Measurements from ENCODE around the gene FBN1.

The FBN1 gene

DNA sequence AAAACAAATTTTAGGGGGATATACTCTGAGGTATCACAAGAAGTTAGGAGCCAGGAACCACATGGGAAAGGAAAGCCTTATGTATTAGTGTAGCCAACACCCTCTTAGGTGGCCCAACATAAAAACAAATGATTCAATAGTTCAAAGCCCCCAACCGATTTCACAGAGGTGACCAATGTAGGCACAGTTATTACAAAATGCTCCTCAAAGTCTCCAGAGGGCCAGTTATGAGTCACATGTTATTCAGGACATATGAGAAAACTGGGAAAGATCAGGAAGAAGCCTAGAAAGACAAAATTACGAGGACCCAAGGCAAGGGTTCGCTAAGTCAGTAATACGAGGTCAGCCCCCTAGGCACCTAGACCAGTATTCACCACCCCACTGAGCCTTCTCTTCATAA lies 29.9 kb upstream of the FBN1 start:
- 94 to 95% methylated on average over 3 to 4 of the region's 4 CpGs for WGBS, 2 experiments (ENCODE audit: insufficient coverage in 2 of 2)
- Histone ChIP-seq H3K4me1 (ENCODE audit: control insufficient read depth, insufficient read depth, low read length, poor library complexity, severe bottlenecking) (no peaks in the 10 kb centered on the region), H3K27ac (ENCODE audit: low read depth, low read length, severe bottlenecking) (no peak overlapping the region), H3K9me3 (ENCODE audit: control insufficient read depth, low read length) (no peaks in the 10 kb centered on the region), H3K4me3 (ENCODE audit: extremely low read depth, insufficient read depth, low read length, poor library complexity, severe bottlenecking) (no peak overlapping the region), H3K36me3 (ENCODE audit: control insufficient read depth, insufficient read depth, low read length) (no peaks in the 10 kb centered on the region)

DNA sequence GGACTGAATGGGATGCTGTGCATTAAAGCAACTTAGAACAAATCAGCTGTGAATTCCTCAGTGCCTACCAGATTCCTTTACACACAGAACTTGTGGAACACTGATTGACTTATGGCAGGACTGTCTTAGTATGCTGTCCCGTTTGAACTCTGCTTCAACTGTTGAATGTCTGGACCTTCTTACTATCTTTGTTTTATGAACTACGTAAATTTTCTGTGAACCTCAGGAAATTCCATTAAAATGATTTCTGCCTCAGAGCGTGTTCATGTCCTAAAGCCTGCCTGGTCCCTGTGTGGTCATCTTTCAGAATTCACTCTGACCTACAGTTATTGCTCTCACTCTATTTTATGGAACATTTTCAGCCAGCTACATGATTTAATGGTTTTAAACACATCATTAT lies 29.4 kb upstream of the FBN1 start:
- H3K4me1 ChIP-seq (ENCODE audit: control insufficient read depth, insufficient read depth, low read length, poor library complexity, severe bottlenecking): no peaks in the 10 kb centered on the region
- H3K9me3 ChIP-seq (ENCODE audit: control insufficient read depth, low read length): no peaks in the 10 kb centered on the region
- no peak overlapping the region for H3K27ac ChIP-seq (ENCODE audit: low read depth, low read length, severe bottlenecking)
- 56 to 64% methylated on average over 3 of the region's 3 CpGs for WGBS, 2 experiments (ENCODE audit: insufficient coverage in 2 of 2)
- no peaks in the 10 kb centered on the region for H3K36me3 ChIP-seq (ENCODE audit: control insufficient read depth, insufficient read depth, low read length)
- no peak overlapping the region for H3K4me3 ChIP-seq (ENCODE audit: extremely low read depth, insufficient read depth, low read length, poor library complexity, severe bottlenecking)

DNA sequence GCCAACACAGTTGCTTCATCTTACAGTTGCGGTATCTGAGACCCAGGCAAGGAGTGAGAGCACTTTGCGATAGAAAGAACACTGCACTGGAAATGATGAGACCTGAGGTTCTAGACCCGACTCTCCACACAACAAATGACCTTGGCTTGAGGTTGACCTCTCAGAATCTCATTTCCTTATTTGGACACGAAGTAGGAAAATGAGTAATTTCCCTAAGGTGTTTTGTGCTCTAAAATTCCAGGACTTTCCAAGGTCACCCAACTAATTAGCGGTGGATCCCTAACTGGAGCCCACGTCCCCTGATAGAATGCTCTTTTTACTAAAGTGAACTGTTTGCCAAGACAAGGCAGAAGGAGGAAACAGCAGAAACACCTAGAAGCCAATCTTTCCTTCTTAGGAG lies 26.7 kb upstream of the FBN1 start:
- Histone ChIP-seq H3K4me3 (ENCODE audit: extremely low read depth, insufficient read depth, low read length, poor library complexity, severe bottlenecking) (no peak overlapping the region), H3K36me3 (ENCODE audit: control insufficient read depth, insufficient read depth, low read length) (no peaks in the 10 kb centered on the region), H3K27ac (ENCODE audit: low read depth, low read length, severe bottlenecking) (no peak overlapping the region), H3K9me3 (ENCODE audit: control insufficient read depth, low read length) (no peaks in the 10 kb centered on the region), H3K4me1 (ENCODE audit: control insufficient read depth, insufficient read depth, low read length, poor library complexity, severe bottlenecking) (no peaks in the 10 kb centered on the region)
- whole genome bisulfite sequencing, 2 experiments (ENCODE audit: insufficient coverage in 2 of 2): 89 to 100% methylated on average over 4 of the region's 6 CpGs

DNA sequence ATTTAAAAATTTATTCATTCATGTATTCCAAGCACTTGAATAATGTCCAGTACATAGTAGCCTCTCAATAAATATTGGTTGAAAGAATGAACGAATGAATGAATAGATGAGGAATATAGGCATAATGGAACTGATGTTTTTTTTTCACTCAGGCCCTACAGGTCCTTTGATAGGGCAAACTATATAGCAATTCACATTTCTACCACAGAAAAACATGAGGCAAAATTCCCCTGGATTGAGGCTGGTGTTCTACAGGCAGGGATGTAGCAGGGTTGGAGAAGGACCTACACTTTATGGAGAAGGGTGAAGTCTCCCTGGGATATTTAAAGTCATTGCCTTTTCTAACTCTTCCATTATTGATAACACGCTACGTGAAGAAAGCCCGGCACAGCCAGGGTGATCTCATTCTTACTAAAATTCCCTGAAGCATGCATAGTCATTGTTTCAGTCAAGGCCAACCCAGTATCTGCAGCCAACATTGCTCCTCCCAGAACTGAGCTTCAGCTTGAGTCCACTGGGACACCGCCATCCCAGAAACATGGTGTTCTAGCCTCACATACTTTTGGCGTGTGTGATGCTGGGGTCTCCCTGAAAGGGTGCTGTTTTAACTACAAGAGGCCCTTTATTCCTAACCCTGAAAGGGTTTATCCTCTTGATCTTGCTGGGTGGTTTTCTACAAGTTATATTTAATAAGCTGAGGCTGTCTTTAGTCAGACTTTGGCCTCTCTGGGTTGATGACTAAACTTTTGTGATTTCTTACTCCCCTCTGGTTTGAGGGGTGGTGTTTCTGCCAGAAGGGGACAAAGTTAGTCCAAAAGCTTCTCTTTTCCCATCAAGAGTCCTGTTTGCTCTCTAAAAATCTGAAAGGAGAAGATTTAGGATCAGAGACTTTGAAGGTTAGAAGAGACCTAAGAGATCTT lies 25.9 kb upstream of the FBN1 start:
- no peak overlapping the region for H3K27ac ChIP-seq (ENCODE audit: low read depth, low read length, severe bottlenecking)
- H3K4me1 ChIP-seq (ENCODE audit: control insufficient read depth, insufficient read depth, low read length, poor library complexity, severe bottlenecking): no peaks in the 10 kb centered on the region
- no peaks in the 10 kb centered on the region for H3K36me3 ChIP-seq (ENCODE audit: control insufficient read depth, insufficient read depth, low read length)
- H3K4me3 ChIP-seq (ENCODE audit: extremely low read depth, insufficient read depth, low read length, poor library complexity, severe bottlenecking): no peak overlapping the region
- 66 to 70% methylated on average over 4 to 5 of the region's 6 CpGs for WGBS, 2 experiments (ENCODE audit: insufficient coverage in 2 of 2)
- no peaks in the 10 kb centered on the region for H3K9me3 ChIP-seq (ENCODE audit: control insufficient read depth, low read length)

DNA sequence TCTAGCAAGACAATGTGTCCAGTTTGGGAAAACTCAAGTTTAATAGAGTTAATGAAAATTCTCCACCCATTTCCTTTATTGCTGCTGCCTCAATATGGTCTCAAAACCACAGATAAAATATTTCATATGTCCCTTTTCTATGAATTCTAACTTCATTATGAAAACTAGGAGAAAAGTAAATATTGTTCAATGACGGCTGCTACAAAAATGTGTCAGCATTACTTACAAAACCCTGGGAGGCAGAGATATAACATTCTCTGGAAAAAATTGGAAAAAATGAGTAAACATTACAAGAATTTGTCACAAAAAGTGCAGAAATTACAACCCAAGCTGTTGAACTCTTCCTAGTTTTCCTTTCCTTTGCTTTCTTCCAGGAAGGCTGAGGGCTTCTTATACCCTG lies 22.2 kb upstream of the FBN1 start:
- H3K4me1 ChIP-seq (ENCODE audit: control insufficient read depth, insufficient read depth, low read length, poor library complexity, severe bottlenecking): no peaks in the 10 kb centered on the region
- no peaks in the 10 kb centered on the region for H3K36me3 ChIP-seq (ENCODE audit: control insufficient read depth, insufficient read depth, low read length)
- no peak overlapping the region for H3K27ac ChIP-seq (ENCODE audit: low read depth, low read length, severe bottlenecking)
- WGBS, 2 experiments (ENCODE audit: insufficient coverage in 2 of 2): no CpG with 5 or more reads among the region's 1 CpG
- H3K9me3 ChIP-seq (ENCODE audit: control insufficient read depth, low read length): no peaks in the 10 kb centered on the region
- no peak overlapping the region for H3K4me3 ChIP-seq (ENCODE audit: extremely low read depth, insufficient read depth, low read length, poor library complexity, severe bottlenecking)

DNA sequence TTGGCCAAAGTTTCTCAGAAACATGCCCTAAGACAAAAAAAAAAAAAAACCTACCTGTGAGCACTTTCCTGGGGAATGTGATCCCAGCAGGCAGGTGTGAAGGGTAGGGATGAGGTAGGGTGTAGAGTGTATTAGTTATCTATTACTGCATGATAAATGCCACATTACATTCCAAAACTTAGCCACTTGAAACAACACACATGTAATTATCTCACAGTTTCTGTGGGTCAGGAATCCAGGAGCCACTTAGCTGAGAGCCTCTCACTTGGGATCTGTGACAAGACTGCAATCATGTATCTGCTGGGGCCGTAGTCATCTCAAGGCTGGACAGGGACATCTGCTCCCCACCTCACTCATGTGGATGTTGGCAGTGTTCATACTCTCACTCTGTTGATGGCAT lies 18.9 kb upstream of the FBN1 start:
- no peaks in the 10 kb centered on the region for H3K4me1 ChIP-seq (ENCODE audit: control insufficient read depth, insufficient read depth, low read length, poor library complexity, severe bottlenecking)
- no peaks in the 10 kb centered on the region for H3K36me3 ChIP-seq (ENCODE audit: control insufficient read depth, insufficient read depth, low read length)
- no peak overlapping the region for H3K27ac ChIP-seq (ENCODE audit: low read depth, low read length, severe bottlenecking)
- no peak overlapping the region for H3K4me3 ChIP-seq (ENCODE audit: extremely low read depth, insufficient read depth, low read length, poor library complexity, severe bottlenecking)
- 100% methylated on average over 1 of the region's 1 CpG; no CpG with 5 or more reads in 1 of the 2 experiments for WGBS, 2 experiments (ENCODE audit: insufficient coverage in 2 of 2)
- H3K9me3 ChIP-seq (ENCODE audit: control insufficient read depth, low read length): no peaks in the 10 kb centered on the region

DNA sequence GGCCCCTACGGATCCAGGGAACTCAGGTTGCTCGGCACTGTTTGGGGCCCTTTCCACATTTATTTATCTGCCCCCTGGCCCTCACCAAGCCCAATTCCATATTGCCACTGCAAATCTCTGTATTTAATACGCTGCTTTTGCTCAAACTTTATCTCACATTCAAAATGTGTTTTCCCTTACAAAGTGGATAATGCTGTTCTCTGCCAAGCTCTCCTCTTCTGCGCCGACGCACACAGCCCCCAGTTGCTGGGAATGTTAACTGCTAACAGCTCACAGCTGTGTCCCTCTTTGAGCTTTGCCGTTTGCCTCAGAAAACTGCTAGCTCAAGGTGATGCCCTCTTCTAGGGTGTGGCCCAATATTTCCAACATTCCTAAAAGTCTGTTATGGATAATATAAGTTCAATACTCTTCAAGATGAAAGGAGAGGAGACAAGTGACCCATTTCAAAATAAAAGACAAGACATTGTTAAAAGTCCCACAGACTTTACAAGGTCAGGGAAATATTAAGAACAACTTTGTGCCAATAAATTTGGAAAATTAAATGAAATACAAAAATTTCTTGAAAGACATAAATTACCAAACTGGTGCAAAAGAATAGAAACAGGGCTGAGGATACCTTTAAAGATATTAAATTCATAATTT lies 12.6 kb upstream of the FBN1 start:
- no peaks in the 10 kb centered on the region for H3K4me1 ChIP-seq (ENCODE audit: control insufficient read depth, insufficient read depth, low read length, poor library complexity, severe bottlenecking)
- no peak overlapping the region for H3K27ac ChIP-seq (ENCODE audit: low read depth, low read length, severe bottlenecking)
- H3K4me3 ChIP-seq (ENCODE audit: extremely low read depth, insufficient read depth, low read length, poor library complexity, severe bottlenecking): no peak overlapping the region
- H3K36me3 ChIP-seq (ENCODE audit: control insufficient read depth, insufficient read depth, low read length): no peaks in the 10 kb centered on the region
- no peaks in the 10 kb centered on the region for H3K9me3 ChIP-seq (ENCODE audit: control insufficient read depth, low read length)
- 92 to 96% methylated on average over 5 to 6 of the region's 7 CpGs for WGBS, 2 experiments (ENCODE audit: insufficient coverage in 2 of 2)

DNA sequence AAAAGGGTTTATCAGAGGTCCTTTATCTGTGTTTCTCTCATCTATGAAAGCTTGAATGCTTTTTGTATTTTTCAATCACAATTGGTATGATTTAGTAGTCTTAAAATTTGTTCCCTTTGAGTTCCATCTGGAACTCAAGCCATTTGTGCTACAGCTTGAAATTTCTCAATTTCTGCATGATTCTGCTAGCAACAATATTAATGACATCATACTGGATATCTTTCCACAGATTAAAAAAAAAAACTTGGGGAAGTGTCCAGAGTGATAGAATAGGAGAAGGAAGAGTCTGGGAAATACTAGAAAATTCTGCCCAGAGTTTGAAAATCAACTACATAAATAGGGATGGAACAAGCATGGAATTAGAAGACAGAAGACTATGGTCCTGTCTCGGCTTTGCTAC lies 9.3 kb upstream of the FBN1 start:
- WGBS, 2 experiments (ENCODE audit: insufficient coverage in 2 of 2): 86% methylated on average over 1 of the region's 1 CpG; no CpG with 5 or more reads in 1 of the 2 experiments
- no peak overlapping the region for H3K27ac ChIP-seq (ENCODE audit: low read depth, low read length, severe bottlenecking)
- H3K4me1 ChIP-seq (ENCODE audit: control insufficient read depth, insufficient read depth, low read length, poor library complexity, severe bottlenecking): no peaks in the 10 kb centered on the region
- no peak overlapping the region for H3K4me3 ChIP-seq (ENCODE audit: extremely low read depth, insufficient read depth, low read length, poor library complexity, severe bottlenecking)
- H3K36me3 ChIP-seq (ENCODE audit: control insufficient read depth, insufficient read depth, low read length): no peaks in the 10 kb centered on the region
- no peaks in the 10 kb centered on the region for H3K9me3 ChIP-seq (ENCODE audit: control insufficient read depth, low read length)

DNA sequence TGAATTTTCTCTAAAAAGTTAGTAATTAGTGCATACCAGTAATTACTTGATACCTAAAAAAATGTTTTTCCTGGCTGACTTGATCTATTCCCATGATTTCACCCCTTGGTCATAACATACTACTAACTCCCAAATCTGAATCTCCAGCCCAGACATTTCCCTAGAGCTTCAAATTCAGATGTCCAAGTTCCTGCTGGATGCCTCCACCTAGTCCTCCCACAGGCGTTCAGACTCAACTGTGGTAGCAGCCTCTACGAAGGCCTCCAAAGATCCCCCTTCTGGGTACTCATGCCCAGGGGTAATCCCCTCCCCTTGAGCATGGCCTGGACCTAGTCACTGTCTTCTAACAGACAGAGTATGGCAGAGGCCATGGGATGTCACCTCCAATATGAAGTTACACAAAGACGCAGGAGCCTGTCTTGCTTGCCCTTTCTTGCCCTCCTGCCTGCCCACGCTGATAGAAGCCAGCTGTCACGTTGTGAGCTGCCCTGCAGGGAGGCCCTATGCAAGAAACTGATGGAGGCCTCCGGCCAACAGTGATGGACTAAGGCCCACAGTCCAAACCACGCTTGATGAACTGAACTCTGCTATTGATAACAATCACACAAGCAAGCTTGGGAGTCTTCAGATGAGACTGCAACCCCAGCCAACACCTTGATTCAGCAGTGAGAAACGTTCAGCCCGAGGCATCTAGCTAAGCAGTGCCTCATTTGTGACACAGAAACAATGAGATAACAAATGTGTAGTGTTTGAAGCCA lies 8.6 kb upstream of the FBN1 start:
- H3K4me3 ChIP-seq (ENCODE audit: extremely low read depth, insufficient read depth, low read length, poor library complexity, severe bottlenecking): no peak overlapping the region
- no peaks in the 10 kb centered on the region for H3K4me1 ChIP-seq (ENCODE audit: control insufficient read depth, insufficient read depth, low read length, poor library complexity, severe bottlenecking)
- no peaks in the 10 kb centered on the region for H3K36me3 ChIP-seq (ENCODE audit: control insufficient read depth, insufficient read depth, low read length)
- H3K27ac ChIP-seq (ENCODE audit: low read depth, low read length, severe bottlenecking): no peak overlapping the region
- 83 to 87% methylated on average over 7 to 9 of the region's 9 CpGs for WGBS, 2 experiments (ENCODE audit: insufficient coverage in 2 of 2)
- no peaks in the 10 kb centered on the region for H3K9me3 ChIP-seq (ENCODE audit: control insufficient read depth, low read length)

DNA sequence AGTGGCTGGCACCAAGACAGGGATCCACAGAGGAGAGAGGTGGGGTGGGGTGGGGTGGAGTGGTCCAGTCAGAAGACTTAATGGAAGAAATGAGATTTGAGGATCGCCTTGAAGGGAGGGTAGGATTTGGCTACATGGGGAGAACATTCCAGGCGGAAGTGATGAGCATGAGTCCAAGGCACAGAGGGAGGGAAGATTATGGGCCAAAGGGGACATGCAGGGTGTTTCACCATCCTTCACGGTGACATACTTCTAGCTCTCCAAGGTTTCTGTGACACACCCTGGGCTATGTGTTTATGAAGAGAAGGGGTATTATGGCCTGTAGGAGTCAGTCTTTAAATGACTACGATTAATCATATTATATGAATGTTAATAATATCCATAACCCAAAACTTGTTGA lies 7.7 kb upstream of the FBN1 start:
- Histone ChIP-seq H3K9me3 (ENCODE audit: control insufficient read depth, low read length) (no peaks in the 10 kb centered on the region), H3K4me1 (ENCODE audit: control insufficient read depth, insufficient read depth, low read length, poor library complexity, severe bottlenecking) (no peaks in the 10 kb centered on the region), H3K4me3 (ENCODE audit: extremely low read depth, insufficient read depth, low read length, poor library complexity, severe bottlenecking) (no peak overlapping the region), H3K36me3 (ENCODE audit: control insufficient read depth, insufficient read depth, low read length) (no peaks in the 10 kb centered on the region), H3K27ac (ENCODE audit: low read depth, low read length, severe bottlenecking) (no peak overlapping the region)
- WGBS, 2 experiments (ENCODE audit: insufficient coverage in 2 of 2): 84 to 97% methylated on average over 2 of the region's 4 CpGs
